HepG2 (cell line): Measurements from ENCODE around the gene SIRPA. TPM values are rescaled to one million over a fixed set of nuclear protein-coding genes. Genes with fewer than 3 reads are reported as not detected.

Experiments used
- ATAC-seq: fragments of 200-7000 bp; cut with Tn5 transposase; 3 replicates; pipeline ENCODE4 v1.9.1; 2020; ENCODE audit warnings: mild to moderate bottlenecking, moderate library complexity
- BruUV-seq: library from RNA; stranded (reverse); fragments of 400-500 nt; replicated peaks from 2 replicates; lab custom pipeline; 2021; lab: Mats Ljungman, UMichigan
- CTCF ChIA-PET: fragments of 300-600 bp; formaldehyde crosslinking; extraction: SDS; loops from one replicate; lab custom pipeline; 2021; ENCODE audit warnings: low total read pairs, inconsistent platforms, low intra/inter-chr PET ratio; lab: Yijun Ruan, JAX
- POLR2A ChIA-PET: fragments of 350-600 bp; sonication (Branson Sonifier 250); formaldehyde crosslinking; loops from one replicate; lab custom pipeline; 2020; ENCODE audit warnings: antibody characterized with exemption, inconsistent platforms; lab: Yijun Ruan, JAX
- DNase-seq: peaks from one replicate; pipeline ENCODE4 v3.0.0-alpha.2; 2015; ENCODE audit warnings: low spot score
- FAIRE-seq: peaks from 3 replicates; lab custom pipeline; 2011; peaks lifted over from hg19 to GRCh38; lab: Jason Lieb, UNC
- H2AFZ ChIP-seq: one replicate; pipeline ENCODE4 v1.6.1; 2011; ENCODE audit warnings: low read length, inconsistent platforms
- H3K27ac ChIP-seq: fragments of 300-600 bp; 3 replicates; pipeline ENCODE4 v1.8.0; 2011; ENCODE audit warnings: mixed run types, mild to moderate bottlenecking, mixed read lengths, low read length, inconsistent platforms; ENCODE audit not compliant: insufficient read depth; ENCODE audit errors: extremely low read length
- H3K27me3 ChIP-seq, 2 experiments: fragments of 200-600 bp in 1 of 2; 2 replicates in 1 of 2; 3 replicates in 1 of 2; pipeline versions ENCODE4 v1.6.0 to v1.8.0; 2011; ENCODE audit warnings: low read length in 2 of 2, mild to moderate bottlenecking in 2 of 2, moderate library complexity in 2 of 2, inconsistent platforms in 1 of 2; ENCODE audit not compliant: insufficient read depth in 2 of 2, control insufficient read depth in 1 of 2
- H3K36me3 ChIP-seq, 2 experiments: fragments of 200-600 bp in 1 of 2; replicated peaks in 1 of 2; 2 replicates in 1 of 2; 3 replicates in 1 of 2; pipeline versions ENCODE4 v1.5.1 to v1.8.0; 2011; ENCODE audit warnings: low read length in 2 of 2, inconsistent platforms in 1 of 2; ENCODE audit not compliant: insufficient read depth in 2 of 2, control insufficient read depth in 1 of 2
- H3K4me1 ChIP-seq: 2 replicates; pipeline ENCODE4 v1.5.1; 2012; ENCODE audit warnings: low read length, inconsistent platforms; ENCODE audit not compliant: insufficient read depth
- H3K4me2 ChIP-seq: 2 replicates; pipeline ENCODE4 v1.6.0; 2011; ENCODE audit warnings: low read depth, low read length, inconsistent platforms
- H3K4me3 ChIP-seq, 3 experiments: fragments of 200-600 bp in 1 of 3; sonication (generic), shearing (Covaris generic) in 1 of 3; replicated peaks in 1 of 3; 2 replicates each; pipeline ENCODE4 v1.5.1; 2011 to 2016; ENCODE audit warnings: low read length in 3 of 3, inconsistent platforms in 2 of 3, low read depth in 2 of 3, mild to moderate bottlenecking in 2 of 3, control low read depth in 1 of 3, mixed read lengths in 1 of 3; ENCODE audit not compliant: insufficient read depth in 1 of 3
- H3K79me2 ChIP-seq: one replicate; pipeline ENCODE4 v1.6.1; 2011; ENCODE audit warnings: low read length, inconsistent platforms; ENCODE audit not compliant: insufficient read depth
- H3K9ac ChIP-seq: 2 replicates; pipeline ENCODE4 v1.6.0; 2011; ENCODE audit warnings: mild to moderate bottlenecking, low read depth, low read length, inconsistent platforms; ENCODE audit not compliant: insufficient read depth
- H3K9me3 ChIP-seq: 2 replicates; pipeline ENCODE4 v1.5.1; 2012; ENCODE audit warnings: mild to moderate bottlenecking, low read length
- H4K20me1 ChIP-seq: 2 replicates; pipeline ENCODE4 v1.6.0; 2011; ENCODE audit warnings: inconsistent platforms, mild to moderate bottlenecking, low read length, moderate library complexity; ENCODE audit not compliant: insufficient read depth
- FOXM1 ChIP-seq: sonication (generic); formaldehyde crosslinking; IDR thresholded peaks from 2 replicates; pipeline ENCODE4 v1.5.0; 2020; ENCODE audit warnings: missing genetic modification reagents
- KDM5A ChIP-seq: fragments of 200-600 bp; sonication (generic); IDR thresholded peaks from 2 replicates; pipeline ENCODE4 v1.7.0; 2018; ENCODE audit warnings: antibody characterized with exemption, mild to moderate bottlenecking, low read length, borderline replicate concordance
- MIXL1 ChIP-seq: IDR thresholded peaks from 2 replicates; pipeline ENCODE4 v1.6.1; 2016
- SAP130 ChIP-seq: IDR thresholded peaks from 2 replicates; pipeline ENCODE4 v1.6.1; 2016; ENCODE audit warnings: low read depth
- SOX5 ChIP-seq: IDR thresholded peaks from 2 replicates; pipeline ENCODE4 v1.6.1; 2016; ENCODE audit warnings: borderline replicate concordance
- ZKSCAN8 ChIP-seq: IDR thresholded peaks from 2 replicates; pipeline ENCODE4 v1.6.1; 2016; ENCODE audit warnings: borderline replicate concordance, missing genetic modification reagents, missing compliant biosample characterization
- ZMYM2 ChIP-seq: sonication (generic); formaldehyde crosslinking; IDR thresholded peaks from 2 replicates; pipeline ENCODE4 v1.8.0; 2022; ENCODE audit warnings: mild to moderate bottlenecking, missing genetic modification reagents
- ZNF256 ChIP-seq: sonication (generic); formaldehyde crosslinking; conservative IDR thresholded peaks from 2 replicates; pipeline ENCODE4 v1.4.0; 2020; ENCODE audit warnings: missing genetic modification reagents
- ZNF326 ChIP-seq: sonication (generic); formaldehyde crosslinking; IDR thresholded peaks from 2 replicates; pipeline ENCODE4 v1.4.0; 2020; ENCODE audit warnings: missing genetic modification reagents, borderline replicate concordance
- ZNF350 ChIP-seq: sonication (generic); formaldehyde crosslinking; IDR thresholded peaks from 2 replicates; pipeline ENCODE4 v1.4.0; 2020; ENCODE audit warnings: mild to moderate bottlenecking, low read depth, missing genetic modification reagents, borderline replicate concordance
- ZNF720 ChIP-seq: sonication (generic); formaldehyde crosslinking; IDR thresholded peaks from 2 replicates; pipeline ENCODE4 v1.4.0; 2020; ENCODE audit warnings: missing genetic modification reagents
- ZNF792 ChIP-seq: IDR thresholded peaks from 2 replicates; pipeline ENCODE4 v1.6.1; 2016
- WGBS: methylation state at CpG from one replicate; pipeline ENCODE4 v1.1.6; 2017; ENCODE audit warnings: low lambda C conversion rate; 5-methylcytosine and 5-hydroxymethylcytosine counted together
- in situ Hi-C: cut with HindIII; loops from 2 replicates; pipeline ENCODE4 v1.10.0; 2017; ENCODE audit warnings: low pct_unique_long_range_greater_than_20kb; ENCODE audit not compliant: extremely low pct_ligation_motif_present
- intact Hi-C: fragments of 100-400 bp; cut with micrococcal nuclease; formaldehyde crosslinking; loops from one replicate; pipeline ENCODE4 v1.10.0; 2022; ENCODE audit not compliant: unreplicated experiment
- polyA plus RNA-seq, 8 experiments: library from polyadenylated mRNA; depleted of rRNA in 3 of 8; stranded (reverse) in 7 of 8; unstranded in 1 of 8; fragments of >200 nt; fragmentation: Illumina TruSeq in 4 of 8; extraction: Trizol in 4 of 8; gene quantifications; 2 replicates each; pipeline versions ENCODE4 v1.2.1 to v1.2.3, GENCODE V29; 2011 to 2016; ENCODE audit warnings: low read depth in 4 of 8, missing spikeins in 1 of 8, mixed read lengths in 1 of 8; ENCODE audit not compliant: insufficient read depth in 1 of 8
- total RNA-seq, 5 experiments: library from RNA; depleted of rRNA; stranded (reverse); fragments of >200 nt; fragmentation: Illumina TruSeq; extraction: Trizol; gene quantifications; 2 replicates each; pipeline ENCODE4 v1.2.3, GENCODE V29; 2016; ENCODE audit warnings: low read depth in 1 of 5
- TF ChIP-seq, protein P1 (sequence below): fragments of 450-650 bp; IDR thresholded peaks from 2 replicates; pipeline ENCODE4 v1.6.1; 2016
- TF ChIP-seq, protein P2 (sequence below): sonication (generic); formaldehyde crosslinking; IDR thresholded peaks from 2 replicates; pipeline ENCODE4 v1.5.0; 2020; ENCODE audit warnings: mild to moderate bottlenecking, missing genetic modification reagents
- TF ChIP-seq, protein P3 (sequence below): sonication (generic); formaldehyde crosslinking; IDR thresholded peaks from 2 replicates; pipeline ENCODE4 v1.4.0; 2020; ENCODE audit warnings: missing genetic modification reagents
- TF ChIP-seq, protein P4 (sequence below): sonication (generic); formaldehyde crosslinking; IDR thresholded peaks from 2 replicates; pipeline ENCODE4 v1.8.0; 2022; ENCODE audit warnings: mild to moderate bottlenecking, missing genetic modification reagents, moderate library complexity

SIRPA gene
- total and polyA plus RNA-seq, 2 of the 13 experiments (the other 11 are each of a cell fraction or from before 2014, with no cell fraction given) = 7.2 to 17.6 TPM

DNA sequence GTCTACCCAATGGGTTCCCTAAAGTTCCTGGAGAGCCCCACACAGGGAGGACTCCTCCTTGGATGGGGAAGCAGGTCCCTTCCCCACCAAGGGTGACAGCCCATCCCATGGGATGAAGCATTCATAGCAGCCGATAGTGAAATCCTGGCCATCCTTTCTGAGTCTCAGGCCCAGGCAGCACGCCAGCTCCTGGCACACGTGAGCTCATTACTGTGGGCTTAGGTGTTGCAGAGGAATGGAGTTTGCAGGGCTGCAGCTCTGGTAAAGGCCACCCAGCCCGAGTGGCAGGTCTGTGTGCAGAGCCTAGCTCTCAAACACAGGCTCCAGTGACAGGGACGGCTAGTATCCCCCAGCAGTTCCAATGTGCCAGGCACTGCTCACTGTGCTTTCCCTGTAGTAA is 31.0 kb downstream of the SIRPA start:
- H4K20me1 ChIP-seq = no peaks in the 10 kb centered on the region
- in situ Hi-C loops = no loop called here
- ChIA-PET CTCF (no interaction called here), POLR2A (no interaction called here)
- H3K27me3 ChIP-seq = no peaks in the 10 kb centered on the region
- H3K79me2 ChIP-seq = no peaks in the 10 kb centered on the region
- FAIRE-seq (no peak), ATAC-seq (no peak), DNase-seq (no peak)
- H3K4me3 ChIP-seq = no peak overlapping the region
- no peak overlapping the region for H3K27ac ChIP-seq
- H3K9me3 ChIP-seq = no peaks in the 10 kb centered on the region
- peaks cover 10% of the 10 kb centered on the region; the same call in 1 of the 2 replicates for H3K4me1 ChIP-seq
- no peak overlapping the region for H2AFZ ChIP-seq
- WGBS = 63% methylated on average over 4 of the region's 5 CpGs
- peaks cover 0 to 8% of the 10 kb centered on the region in 2 experiments; a peak in 1 of 5 replicates for H3K36me3 ChIP-seq
- intact Hi-C loops = no loop called here
- BruUV-seq = no TSS peak
- no peak overlapping the region for H3K9ac ChIP-seq
- H3K4me2 ChIP-seq = no peak overlapping the region
- TF ChIP-seq, protein P1, sequence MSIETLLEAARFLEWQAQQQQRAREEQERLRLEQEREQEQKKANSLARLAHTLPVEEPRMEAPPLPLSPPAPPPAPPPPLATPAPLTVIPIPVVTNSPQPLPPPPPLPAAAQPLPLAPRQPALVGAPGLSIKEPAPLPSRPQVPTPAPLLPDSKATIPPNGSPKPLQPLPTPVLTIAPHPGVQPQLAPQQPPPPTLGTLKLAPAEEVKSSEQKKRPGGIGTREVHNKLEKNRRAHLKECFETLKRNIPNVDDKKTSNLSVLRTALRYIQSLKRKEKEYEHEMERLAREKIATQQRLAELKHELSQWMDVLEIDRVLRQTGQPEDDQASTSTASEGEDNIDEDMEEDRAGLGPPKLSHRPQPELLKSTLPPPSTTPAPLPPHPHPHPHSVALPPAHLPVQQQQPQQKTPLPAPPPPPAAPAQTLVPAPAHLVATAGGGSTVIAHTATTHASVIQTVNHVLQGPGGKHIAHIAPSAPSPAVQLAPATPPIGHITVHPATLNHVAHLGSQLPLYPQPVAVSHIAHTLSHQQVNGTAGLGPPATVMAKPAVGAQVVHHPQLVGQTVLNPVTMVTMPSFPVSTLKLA = no peak
- TF ChIP-seq ZNF350 (no peak), ZNF720 (CRISPR knock-in tag) (no peak), ZKSCAN8 (CRISPR knock-in tag) (no peak), KDM5A (no peak), FOXM1 (CRISPR knock-in tag) (no peak), SAP130 (CRISPR knock-in tag) (no peak), ZMYM2 (CRISPR knock-in tag) (no peak), ZNF326 (CRISPR knock-in tag) (no peak), ZNF256 (CRISPR knock-in tag) (no peak), SOX5 (no peak), ZNF792 (CRISPR knock-in tag) (no peak), MIXL1 (CRISPR knock-in tag) (no peak)
- TF ChIP-seq, protein P2, sequence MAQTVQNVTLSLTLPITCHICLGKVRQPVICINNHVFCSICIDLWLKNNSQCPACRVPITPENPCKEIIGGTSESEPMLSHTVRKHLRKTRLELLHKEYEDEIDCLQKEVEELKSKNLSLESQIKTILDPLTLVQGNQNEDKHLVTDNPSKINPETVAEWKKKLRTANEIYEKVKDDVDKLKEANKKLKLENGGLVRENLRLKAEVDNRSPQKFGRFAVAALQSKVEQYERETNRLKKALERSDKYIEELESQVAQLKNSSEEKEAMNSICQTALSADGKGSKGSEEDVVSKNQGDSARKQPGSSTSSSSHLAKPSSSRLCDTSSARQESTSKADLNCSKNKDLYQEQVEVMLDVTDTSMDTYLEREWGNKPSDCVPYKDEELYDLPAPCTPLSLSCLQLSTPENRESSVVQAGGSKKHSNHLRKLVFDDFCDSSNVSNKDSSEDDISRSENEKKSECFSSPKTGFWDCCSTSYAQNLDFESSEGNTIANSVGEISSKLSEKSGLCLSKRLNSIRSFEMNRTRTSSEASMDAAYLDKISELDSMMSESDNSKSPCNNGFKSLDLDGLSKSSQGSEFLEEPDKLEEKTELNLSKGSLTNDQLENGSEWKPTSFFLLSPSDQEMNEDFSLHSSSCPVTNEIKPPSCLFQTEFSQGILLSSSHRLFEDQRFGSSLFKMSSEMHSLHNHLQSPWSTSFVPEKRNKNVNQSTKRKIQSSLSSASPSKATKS (CRISPR knock-in tag) = no peak
- TF ChIP-seq, protein P3, sequence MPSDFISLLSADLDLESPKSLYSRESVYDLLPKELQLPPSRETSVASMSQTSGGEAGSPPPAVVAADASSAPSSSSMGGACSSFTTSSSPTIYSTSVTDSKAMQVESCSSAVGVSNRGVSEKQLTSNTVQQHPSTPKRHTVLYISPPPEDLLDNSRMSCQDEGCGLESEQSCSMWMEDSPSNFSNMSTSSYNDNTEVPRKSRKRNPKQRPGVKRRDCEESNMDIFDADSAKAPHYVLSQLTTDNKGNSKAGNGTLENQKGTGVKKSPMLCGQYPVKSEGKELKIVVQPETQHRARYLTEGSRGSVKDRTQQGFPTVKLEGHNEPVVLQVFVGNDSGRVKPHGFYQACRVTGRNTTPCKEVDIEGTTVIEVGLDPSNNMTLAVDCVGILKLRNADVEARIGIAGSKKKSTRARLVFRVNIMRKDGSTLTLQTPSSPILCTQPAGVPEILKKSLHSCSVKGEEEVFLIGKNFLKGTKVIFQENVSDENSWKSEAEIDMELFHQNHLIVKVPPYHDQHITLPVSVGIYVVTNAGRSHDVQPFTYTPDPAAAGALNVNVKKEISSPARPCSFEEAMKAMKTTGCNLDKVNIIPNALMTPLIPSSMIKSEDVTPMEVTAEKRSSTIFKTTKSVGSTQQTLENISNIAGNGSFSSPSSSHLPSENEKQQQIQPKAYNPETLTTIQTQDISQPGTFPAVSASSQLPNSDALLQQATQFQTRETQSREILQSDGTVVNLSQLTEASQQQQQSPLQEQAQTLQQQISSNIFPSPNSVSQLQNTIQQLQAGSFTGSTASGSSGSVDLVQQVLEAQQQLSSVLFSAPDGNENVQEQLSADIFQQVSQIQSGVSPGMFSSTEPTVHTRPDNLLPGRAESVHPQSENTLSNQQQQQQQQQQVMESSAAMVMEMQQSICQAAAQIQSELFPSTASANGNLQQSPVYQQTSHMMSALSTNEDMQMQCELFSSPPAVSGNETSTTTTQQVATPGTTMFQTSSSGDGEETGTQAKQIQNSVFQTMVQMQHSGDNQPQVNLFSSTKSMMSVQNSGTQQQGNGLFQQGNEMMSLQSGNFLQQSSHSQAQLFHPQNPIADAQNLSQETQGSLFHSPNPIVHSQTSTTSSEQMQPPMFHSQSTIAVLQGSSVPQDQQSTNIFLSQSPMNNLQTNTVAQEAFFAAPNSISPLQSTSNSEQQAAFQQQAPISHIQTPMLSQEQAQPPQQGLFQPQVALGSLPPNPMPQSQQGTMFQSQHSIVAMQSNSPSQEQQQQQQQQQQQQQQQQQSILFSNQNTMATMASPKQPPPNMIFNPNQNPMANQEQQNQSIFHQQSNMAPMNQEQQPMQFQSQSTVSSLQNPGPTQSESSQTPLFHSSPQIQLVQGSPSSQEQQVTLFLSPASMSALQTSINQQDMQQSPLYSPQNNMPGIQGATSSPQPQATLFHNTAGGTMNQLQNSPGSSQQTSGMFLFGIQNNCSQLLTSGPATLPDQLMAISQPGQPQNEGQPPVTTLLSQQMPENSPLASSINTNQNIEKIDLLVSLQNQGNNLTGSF (CRISPR knock-in tag) = no peak
- TF ChIP-seq, protein P4, sequence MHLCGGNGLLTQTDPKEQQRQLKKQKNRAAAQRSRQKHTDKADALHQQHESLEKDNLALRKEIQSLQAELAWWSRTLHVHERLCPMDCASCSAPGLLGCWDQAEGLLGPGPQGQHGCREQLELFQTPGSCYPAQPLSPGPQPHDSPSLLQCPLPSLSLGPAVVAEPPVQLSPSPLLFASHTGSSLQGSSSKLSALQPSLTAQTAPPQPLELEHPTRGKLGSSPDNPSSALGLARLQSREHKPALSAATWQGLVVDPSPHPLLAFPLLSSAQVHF (CRISPR knock-in tag) = no peak
